HCT116 (cell line): ENCODE results near the gene ZGPAT. TPM values are rescaled to one million over a fixed set of nuclear protein-coding genes. Genes with fewer than 3 reads are reported as not detected.

ENCODE experiments used
- ATAC-seq: fragments of 200-7000 bp; cut with Tn5 transposase; 2 replicates; pipeline ENCODE4 v1.9.1; 2020; ENCODE audit warnings: mild to moderate bottlenecking, moderate library complexity
- BruUV-seq: library from RNA; stranded (reverse); fragments of 400-500 nt; replicated peaks from 2 replicates; lab custom pipeline; 2021; lab: Mats Ljungman, UMichigan
- CTCF ChIA-PET: fragments of 300-600 bp; sonication (Branson Sonifier 250); formaldehyde crosslinking; loops from one replicate; lab custom pipeline; 2021; ENCODE audit warnings: antibody characterized with exemption; lab: Charles Lee
- POLR2A ChIA-PET: fragments of 300-600, 350-600 bp; sonication (Branson Sonifier 250); formaldehyde crosslinking; loops from one replicate; lab custom pipeline; 2021; ENCODE audit warnings: antibody characterized with exemption; lab: Charles Lee
- RAD21 ChIA-PET, 2 experiments: fragments of 300-600 bp; sonication (Branson Sonifier 250); formaldehyde crosslinking; loops; one replicate each; lab custom pipeline; 2023; ENCODE audit warnings: low total read pairs in 2 of 2; ENCODE audit not compliant: uncharacterized antibody in 2 of 2, unreplicated experiment in 2 of 2, low non-redundant PET in 1 of 2; lab: Charles Lee
- DNase-seq: peaks from one replicate; pipeline ENCODE4 v3.0.0-alpha.2; 2010; ENCODE audit warnings: low read depth, low spot score
- H2AFZ ChIP-seq: fragments of 200-600 bp; shearing (Covaris generic), sonication (generic); 2 replicates; pipeline ENCODE4 v1.6.1; 2017; ENCODE audit warnings: low read depth, mixed run types, mixed read lengths, antibody characterized with exemption, low read length; ENCODE audit not compliant: poor library complexity, severe bottlenecking
- H3K27ac ChIP-seq: 2 replicates; pipeline ENCODE4 v1.5.1; 2012; ENCODE audit warnings: low read depth, low read length
- H3K27me3 ChIP-seq: fragments of 200-600 bp; sonication (generic); 2 replicates; pipeline ENCODE4 v1.6.1; 2016; ENCODE audit warnings: mixed run types, low read length, mixed read lengths; ENCODE audit not compliant: insufficient read depth
- H3K36me3 ChIP-seq, 2 experiments: fragments of 200-500 bp in 1 of 2; fragments of 200-600 bp in 1 of 2; sonication (Bioruptor generic) in 1 of 2; sonication (generic) in 1 of 2; 2 replicates each; pipeline versions ENCODE4 v1.5.1 to v1.6.1; 2014 to 2016; ENCODE audit warnings: low read length in 2 of 2, inconsistent platforms in 1 of 2, mixed read lengths in 1 of 2, mixed run types in 1 of 2; ENCODE audit not compliant: insufficient read depth in 2 of 2, control insufficient read depth in 1 of 2
- H3K4me1 ChIP-seq, 2 experiments: fragments of 200-600 bp in 1 of 2; sonication (generic) in 1 of 2; 2 replicates each; pipeline versions ENCODE4 v1.5.1 to v1.6.1; 2012 to 2017; ENCODE audit warnings: low read length in 2 of 2, inconsistent platforms in 1 of 2, mild to moderate bottlenecking in 1 of 2, mixed read lengths in 1 of 2, mixed run types in 1 of 2, moderate library complexity in 1 of 2; ENCODE audit not compliant: insufficient read depth in 2 of 2, control insufficient read depth in 1 of 2
- H3K4me2 ChIP-seq: fragments of 200-600 bp; sonication (generic); 2 replicates; pipeline ENCODE4 v1.6.1; 2017; ENCODE audit warnings: mixed run types, low read length, mixed read lengths
- H3K4me3 ChIP-seq, 2 experiments: fragments of 200-600 bp in 1 of 2; sonication (generic) in 1 of 2; replicated peaks in 1 of 2; 2 replicates each; pipeline ENCODE4 v1.5.1; 2011 to 2016; ENCODE audit warnings: low read length in 2 of 2, control low read depth in 1 of 2, low read depth in 1 of 2, mild to moderate bottlenecking in 1 of 2, mixed read lengths in 1 of 2, mixed run types in 1 of 2
- H3K79me2 ChIP-seq: fragments of 200-600 bp; sonication (generic); 2 replicates; pipeline ENCODE4 v1.6.1; 2017; ENCODE audit warnings: mild to moderate bottlenecking, mixed run types, low read length, moderate library complexity, mixed read lengths; ENCODE audit not compliant: insufficient read depth
- H3K9ac ChIP-seq: fragments of 200-600 bp; sonication (generic); 2 replicates; pipeline ENCODE4 v1.6.1; 2016; ENCODE audit warnings: low read length, mixed read lengths
- H3K9me2 ChIP-seq: fragments of 200-600 bp; sonication (generic), shearing (Covaris generic); 2 replicates; pipeline ENCODE4 v1.6.1; 2017; ENCODE audit warnings: mixed run types, mild to moderate bottlenecking, moderate library complexity; ENCODE audit not compliant: insufficient read depth
- H3K9me3 ChIP-seq, 2 experiments: fragments of 200-500 bp in 1 of 2; fragments of 200-600 bp in 1 of 2; sonication (Bioruptor generic) in 1 of 2; sonication (generic) in 1 of 2; 2 replicates each; pipeline ENCODE4 v1.6.1; 2014 to 2017; ENCODE audit warnings: low read length in 2 of 2, mixed read lengths in 2 of 2, inconsistent platforms in 1 of 2, low read depth in 1 of 2, mild to moderate bottlenecking in 1 of 2, mixed run types in 1 of 2, moderate library complexity in 1 of 2; ENCODE audit not compliant: control insufficient read depth in 1 of 2, insufficient read depth in 1 of 2
- H4K20me1 ChIP-seq: fragments of 200-600 bp; sonication (generic), shearing (Covaris generic); 2 replicates; pipeline ENCODE4 v1.6.1; 2017; ENCODE audit warnings: mixed run types, mild to moderate bottlenecking, moderate library complexity; ENCODE audit not compliant: insufficient read depth
- CBX3 ChIP-seq: IDR thresholded peaks from 2 replicates; pipeline ENCODE4 v1.6.1; 2012; ENCODE audit warnings: low read depth
- CEBPB ChIP-seq: IDR thresholded peaks from 2 replicates; pipeline ENCODE4 v1.6.1; 2012; ENCODE audit warnings: low read depth
- EZH2 ChIP-seq: fragments of 200-600 bp; sonication (generic); IDR thresholded peaks from 2 replicates; pipeline ENCODE4 v1.6.1; 2017; ENCODE audit warnings: antibody characterized with exemption, mixed run types
- FOSL1 ChIP-seq: IDR thresholded peaks from 2 replicates; pipeline ENCODE4 v1.6.1; 2012; ENCODE audit warnings: low read depth
- JUND ChIP-seq: IDR thresholded peaks from 2 replicates; pipeline ENCODE4 v1.6.1; 2012
- POLR2A ChIP-seq: IDR thresholded peaks from 2 replicates; pipeline ENCODE4 v1.7.0; 2011; ENCODE audit warnings: borderline replicate concordance; ENCODE audit not compliant: insufficient read depth, insufficient read length; ENCODE audit errors: extremely low read depth
- POLR2AphosphoS5 ChIP-seq: IDR thresholded peaks from 2 replicates; pipeline ENCODE4 v1.6.1; 2011; ENCODE audit warnings: mild to moderate bottlenecking, low read depth, low read length, moderate library complexity
- RAD21 ChIP-seq: IDR thresholded peaks from 2 replicates; pipeline ENCODE4 v1.6.1; 2012; ENCODE audit warnings: low read depth, mild to moderate bottlenecking
- REST ChIP-seq: IDR thresholded peaks from 2 replicates; pipeline ENCODE4 v1.6.1; 2012; ENCODE audit warnings: low read depth
- SP1 ChIP-seq: IDR thresholded peaks from 2 replicates; pipeline ENCODE4 v1.6.1; 2012; ENCODE audit warnings: low read depth
- SRF ChIP-seq: IDR thresholded peaks from 2 replicates; pipeline ENCODE4 v1.6.1; 2012; ENCODE audit warnings: low read depth
- TCF7L2 ChIP-seq: IDR thresholded peaks from 2 replicates; pipeline ENCODE4 v1.7.0; 2011; ENCODE audit warnings: borderline replicate concordance, inconsistent platforms; ENCODE audit not compliant: insufficient read depth, insufficient read length; ENCODE audit errors: extremely low read depth
- YY1 ChIP-seq: IDR thresholded peaks from 2 replicates; pipeline ENCODE4 v1.6.1; 2011; ENCODE audit warnings: low read length, low read depth, moderate library complexity, mild to moderate bottlenecking; ENCODE audit not compliant: insufficient replicate concordance; ENCODE audit errors: extremely low read depth
- ZNF274 ChIP-seq: fragments of 200-500 bp; sonication (Bioruptor generic); IDR thresholded peaks from 2 replicates; pipeline ENCODE4 v1.6.1; 2014; ENCODE audit warnings: mild to moderate bottlenecking, low read depth, low read length, inconsistent platforms
- intact Hi-C: fragments of 100-400 bp; cut with micrococcal nuclease; formaldehyde crosslinking; loops from 2 replicates; pipeline ENCODE4 v1.10.0; 2022
- total RNA-seq: library from RNA; stranded (reverse); gene quantifications from one replicate; pipeline ENCODE4 v1.2.1, GENCODE V29; 2021; ENCODE audit not compliant: unreplicated experiment
- TF ChIP-seq, protein P1 (sequence below): IDR thresholded peaks from 2 replicates; pipeline ENCODE4 v1.6.1; 2012

The ZGPAT gene
- total RNA-seq, 1 experiment from 2014 or later: 30.6 TPM

- Histone ChIP-seq H3K9me2 (no peaks in the 10 kb centered on the region), H3K36me3 (peaks cover 14 to 28% of the 10 kb centered on the region in 2 experiments), H3K4me2 (no peak overlapping the region), H3K27me3 (no peaks in the 10 kb centered on the region), H3K9me3 (no peaks in the 10 kb centered on the region), H3K27ac (no peak overlapping the region), H3K79me2 (peaks cover 60% of the 10 kb centered on the region), H3K4me3 (no peak overlapping the region), H3K9ac (no peak overlapping the region), H3K4me1 (peaks cover 10 to 18% of the 10 kb centered on the region in 2 experiments), H2AFZ (no peak overlapping the region), H4K20me1 (no peaks in the 10 kb centered on the region)
- intact Hi-C loops: no loop called here
- ChIA-PET POLR2A (no interaction called here), RAD21 (no interaction called here), CTCF (no interaction called here)
- no peak for DNase-seq
- TF ChIP-seq FOSL1 (no peak), SP1 (no peak), POLR2AphosphoS5 (no peak), SRF (no peak), ZNF274 (no peak), POLR2A (no peak), CBX3 (no peak), TCF7L2 (no peak), RAD21 (no peak), JUND (no peak), CEBPB (no peak), REST (no peak), YY1 (no peak), EZH2 (no peak)
- TF ChIP-seq, protein P1, sequence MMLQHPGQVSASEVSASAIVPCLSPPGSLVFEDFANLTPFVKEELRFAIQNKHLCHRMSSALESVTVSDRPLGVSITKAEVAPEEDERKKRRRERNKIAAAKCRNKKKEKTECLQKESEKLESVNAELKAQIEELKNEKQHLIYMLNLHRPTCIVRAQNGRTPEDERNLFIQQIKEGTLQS: no peak
- no peak for ATAC-seq
- BruUV-seq: no TSS peak
These were observed 45.7 kb upstream of the ZGPAT start for GRCh38 chr20:63661959-63662812.
